C4-2B (cell line): ENCODE measurements around the gene CTSH.

Source experiments
- CTCF ChIP-seq: fragments of 450-650 bp; conservative IDR thresholded peaks from 2 replicates; pipeline ENCODE4 v1.5.1; 2017; ENCODE audit warnings: mild to moderate bottlenecking
- ZFX ChIP-seq: fragments of 450-650 bp; IDR thresholded peaks from 2 replicates; pipeline ENCODE4 v1.6.1; 2017

GRCh38 chr15:78872972-78873792, 71.7 kb downstream of the CTSH start:
- TF ChIP-seq CTCF (peak; percentile 64), ZFX (no peak)
